ENCODE measurements around the gene TLE5.

Gene TLE5

DNA sequence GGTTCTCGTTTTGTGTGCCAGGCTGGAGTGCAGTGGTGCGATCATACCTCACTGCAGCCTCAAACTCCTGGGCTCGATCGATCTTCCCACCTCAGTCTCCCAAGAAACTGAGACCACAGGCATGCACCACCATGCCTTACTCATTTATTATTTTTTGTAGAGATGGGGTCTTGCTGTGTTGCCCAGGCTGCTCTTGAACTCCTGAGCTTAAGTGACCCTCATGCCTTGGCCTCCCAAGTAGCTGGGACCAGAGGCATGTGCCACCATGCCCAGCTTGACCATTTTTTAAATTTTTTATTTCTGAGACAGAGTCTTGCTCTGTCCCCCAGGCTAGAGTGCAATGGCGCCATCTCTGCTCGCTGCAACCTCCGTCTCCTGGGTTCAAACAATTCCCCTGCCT lies 21.7 kb upstream of the TLE5 start:
- H3K27ac ChIP-seq (replicated peaks), result no peak overlapping the region
- no peak overlapping the region for H3K4me3 ChIP-seq (replicated peaks; ENCODE audit: insufficient read depth, low read length)
- H3K27me3 ChIP-seq (ENCODE audit: insufficient read depth, poor library complexity, severe bottlenecking), result no peaks in the 10 kb centered on the region
- TF ChIP-seq REST (IDR thresholded peaks at IDR 0.05; ENCODE audit: insufficient replicate concordance, low read depth), result no peak
- TF ChIP-seq, protein P1, sequence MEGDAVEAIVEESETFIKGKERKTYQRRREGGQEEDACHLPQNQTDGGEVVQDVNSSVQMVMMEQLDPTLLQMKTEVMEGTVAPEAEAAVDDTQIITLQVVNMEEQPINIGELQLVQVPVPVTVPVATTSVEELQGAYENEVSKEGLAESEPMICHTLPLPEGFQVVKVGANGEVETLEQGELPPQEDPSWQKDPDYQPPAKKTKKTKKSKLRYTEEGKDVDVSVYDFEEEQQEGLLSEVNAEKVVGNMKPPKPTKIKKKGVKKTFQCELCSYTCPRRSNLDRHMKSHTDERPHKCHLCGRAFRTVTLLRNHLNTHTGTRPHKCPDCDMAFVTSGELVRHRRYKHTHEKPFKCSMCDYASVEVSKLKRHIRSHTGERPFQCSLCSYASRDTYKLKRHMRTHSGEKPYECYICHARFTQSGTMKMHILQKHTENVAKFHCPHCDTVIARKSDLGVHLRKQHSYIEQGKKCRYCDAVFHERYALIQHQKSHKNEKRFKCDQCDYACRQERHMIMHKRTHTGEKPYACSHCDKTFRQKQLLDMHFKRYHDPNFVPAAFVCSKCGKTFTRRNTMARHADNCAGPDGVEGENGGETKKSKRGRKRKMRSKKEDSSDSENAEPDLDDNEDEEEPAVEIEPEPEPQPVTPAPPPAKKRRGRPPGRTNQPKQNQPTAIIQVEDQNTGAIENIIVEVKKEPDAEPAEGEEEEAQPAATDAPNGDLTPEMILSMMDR (IDR thresholded peaks at IDR 0.05; ENCODE audit: insufficient read depth, low read length), result no peak
- no peak for DNase-seq (ENCODE audit: low read depth in 1 of 2, low spot score in 1 of 2)

DNA sequence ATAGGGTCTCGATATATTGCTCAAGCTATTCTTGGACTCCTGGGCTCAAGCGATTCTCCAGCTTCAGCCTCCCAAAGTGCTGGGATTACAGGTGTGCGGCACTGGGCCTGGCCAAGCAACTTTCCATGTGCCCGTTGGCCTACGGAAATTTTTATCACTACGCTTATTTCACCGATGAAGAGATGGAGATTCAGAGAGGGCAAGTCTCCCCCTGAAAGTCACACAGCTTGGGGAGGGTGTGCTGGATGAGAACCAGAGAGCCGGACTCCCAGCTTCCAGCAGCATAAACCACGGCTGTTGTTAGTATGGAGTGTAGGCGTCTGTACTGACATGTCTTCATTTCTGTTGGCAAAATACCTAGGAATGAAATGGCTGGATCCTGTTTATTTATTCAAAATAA lies 20.0 kb upstream of the TLE5 start:
- Histone ChIP-seq H3K4me3 (replicated peaks; ENCODE audit: insufficient read depth, low read length) (no peak overlapping the region), H3K27me3 (ENCODE audit: insufficient read depth, poor library complexity, severe bottlenecking) (no peaks in the 10 kb centered on the region), H3K27ac (replicated peaks) (no peak overlapping the region)
- TF ChIP-seq, protein P1 (IDR thresholded peaks at IDR 0.05; ENCODE audit: insufficient read depth, low read length), result no peak
- no peak for TF ChIP-seq SPI1 (IDR thresholded peaks at IDR 0.05; ENCODE audit: borderline replicate concordance, low read depth)
- no peak for TF ChIP-seq GABPA (IDR thresholded peaks at IDR 0.05; ENCODE audit: low read depth)
- no peak for TF ChIP-seq REST (IDR thresholded peaks at IDR 0.05; ENCODE audit: insufficient replicate concordance, low read depth)
- no peak for TF ChIP-seq POLR2AphosphoS5 (IDR thresholded peaks at IDR 0.05; ENCODE audit: low read depth)
- no peak for DNase-seq (ENCODE audit: low read depth in 1 of 2, low spot score in 1 of 2)

DNA sequence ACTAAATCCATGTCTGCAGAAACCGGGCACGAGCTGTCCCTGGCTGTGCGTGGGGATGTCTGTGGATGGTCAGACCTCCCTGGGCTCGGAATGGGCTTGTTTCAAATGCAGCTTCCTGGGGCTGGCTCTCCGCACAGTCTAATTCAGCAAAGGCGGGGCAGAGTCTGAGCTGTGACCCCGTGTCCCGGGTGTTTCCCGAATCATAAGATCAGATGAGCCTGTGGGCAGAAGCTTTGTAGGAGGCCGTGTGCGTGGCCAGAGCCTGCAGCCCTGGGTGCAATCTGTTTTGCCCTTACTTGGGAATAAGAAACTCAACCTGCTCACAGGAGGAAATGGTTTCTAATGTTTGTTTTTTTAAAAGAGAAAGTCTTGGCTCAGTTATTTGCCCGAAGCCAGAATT lies 18.0 kb upstream of the TLE5 start:
- H3K4me3 ChIP-seq (replicated peaks; ENCODE audit: insufficient read depth, low read length), result no peak overlapping the region
- H3K27ac ChIP-seq (replicated peaks), result no peak overlapping the region
- TF ChIP-seq GABPA (IDR thresholded peaks at IDR 0.05; ENCODE audit: low read depth) (no peak), REST (IDR thresholded peaks at IDR 0.05; ENCODE audit: insufficient replicate concordance, low read depth) (no peak), POLR2AphosphoS5 (IDR thresholded peaks at IDR 0.05; ENCODE audit: low read depth) (no peak), SPI1 (IDR thresholded peaks at IDR 0.05; ENCODE audit: borderline replicate concordance, low read depth) (no peak)
- TF ChIP-seq, protein P1 (IDR thresholded peaks at IDR 0.05; ENCODE audit: insufficient read depth, low read length), result no peak
- DNase-seq (ENCODE audit: low read depth in 1 of 2, low spot score in 1 of 2), result no peak
- peaks cover 2% of the 10 kb centered on the region for H3K27me3 ChIP-seq (ENCODE audit: insufficient read depth, poor library complexity, severe bottlenecking)
